Neutrophil (primary cell): ENCODE data around the gene ATXN7L3.
"Not testable (repeated sequence)": the region's sequence is repeated elsewhere in the genome, so short reads cannot be mapped to it uniquely, and the experiment has no call there.

Experiments
- H3K27ac ChIP-seq: fragments of 200-600 bp; sonication (generic); 2 replicates; pipeline ENCODE4 v1.5.1; 2016; ENCODE audit warnings: mild to moderate bottlenecking, moderate library complexity
- H3K27me3 ChIP-seq: fragments of 200-600 bp; sonication (generic); 2 replicates; pipeline ENCODE4 v1.6.0; 2016; ENCODE audit warnings: mild to moderate bottlenecking
- H3K36me3 ChIP-seq: fragments of 200-600 bp; sonication (generic); 2 replicates; pipeline ENCODE4 v1.5.1; 2017
- H3K4me1 ChIP-seq, 2 experiments: fragments of 200-600 bp in 1 of 2; sonication (generic) in 1 of 2; 1 replicate in 1 of 2; 2 replicates in 1 of 2; pipeline versions ENCODE4 v1.5.1 to v1.6.1; 2013 to 2016; ENCODE audit warnings: low read depth in 1 of 2, low read length in 1 of 2, mild to moderate bottlenecking in 1 of 2, moderate library complexity in 1 of 2; ENCODE audit not compliant: control insufficient read depth in 1 of 2, insufficient read depth in 1 of 2
- H3K4me3 ChIP-seq, 2 experiments: fragments of 200-600 bp in 1 of 2; sonication (generic) in 1 of 2; 1 replicate in 1 of 2; 2 replicates in 1 of 2; pipeline ENCODE4 v1.5.1; 2013 to 2016; ENCODE audit warnings: low read depth in 1 of 2, low read length in 1 of 2, mild to moderate bottlenecking in 1 of 2, moderate library complexity in 1 of 2
- H3K9me3 ChIP-seq: fragments of 200-600 bp; sonication (generic); 2 replicates; pipeline ENCODE4 v1.5.1; 2016
- CTCF ChIP-seq: fragments of 200-600 bp; sonication (generic); IDR thresholded peaks from 2 replicates; pipeline ENCODE4 v1.5.1; 2016; ENCODE audit warnings: antibody characterized with exemption

The ATXN7L3 gene

GRCh38 chr17:44144966-44145739 lies 54.5 kb downstream of the ATXN7L3 start:
- Histone ChIP-seq H3K9me3 (no peaks in the 10 kb centered on the region), H3K4me1 (peaks cover 40 to 43% of the 10 kb centered on the region in 2 experiments), H3K27me3 (no peaks in the 10 kb centered on the region), H3K36me3 (no peaks in the 10 kb centered on the region), H3K4me3 (no peak overlapping the region), H3K27ac (peak overlapping the region; percentile 41)
- TF ChIP-seq CTCF: no peak

- not testable (repeated sequence) for H3K27ac ChIP-seq, H3K4me3 ChIP-seq, H3K27me3 ChIP-seq, H3K36me3 ChIP-seq, H3K9me3 ChIP-seq
- H3K4me1 ChIP-seq: peaks cover 28 to 31% of the 10 kb centered on the region in 2 experiments
These were observed 55.8 kb downstream of the ATXN7L3 start for GRCh38 chr17:44143921-44144320.
